Measurements from ENCODE around the gene PROX2. TPM values are rescaled to one million over a fixed set of nuclear protein-coding genes. Genes with fewer than 3 reads are reported as not detected.

The PROX2 gene
- total and polyA plus RNA-seq, 9 of the 15 experiments (the other 6 are each of a cell fraction or from before 2014, with no cell fraction given) = not detected

- in situ Hi-C loops (cut with MboI) = no loop called here
- Histone ChIP-seq H3K9me1 (ENCODE audit: control insufficient read depth, insufficient read depth, low read length) (no peaks in the 10 kb centered on the region), H3K9ac (ENCODE audit: insufficient read depth in 1 of 2, low read depth in 2 of 2, low read length in 2 of 2) (no peak overlapping the region), H4K20me1 (replicated peaks; ENCODE audit: control insufficient read depth, insufficient read depth, low read length) (no peaks in the 10 kb centered on the region), H3K27me3 (ENCODE audit: control insufficient read depth in 2 of 2, insufficient read depth in 2 of 2, low read length in 2 of 2) (no peaks in the 10 kb centered on the region), H2AFZ (ENCODE audit: low read depth, low read length) (no peak overlapping the region), H3K4me2 (ENCODE audit: insufficient read depth, low read length) (no peak overlapping the region), H3K27ac (ENCODE audit: extremely low read depth, low read depth, low read length) (no peak overlapping the region), H3K4me3 (no peak overlapping the region), H3K9me3 (replicated peaks; ENCODE audit: control insufficient read depth, insufficient read depth, low read depth, low read length) (no peaks in the 10 kb centered on the region), H3K36me3 (ENCODE audit: control insufficient read depth, insufficient read depth, low read length) (peaks cover 26% of the 10 kb centered on the region; the same call in 2 of the 3 replicates), H3K79me2 (ENCODE audit: control insufficient read depth, insufficient read depth, low read length) (no peaks in the 10 kb centered on the region), H3K4me1 (replicated peaks in 1 of 2; ENCODE audit: control insufficient read depth in 2 of 2, insufficient read depth in 2 of 2, low read length in 2 of 2) (no peaks in the 10 kb centered on the region)
- POLR2A ChIA-PET = no interaction called here
- 95% methylated on average over 2 of the region's 2 CpGs for WGBS (ENCODE audit: insufficient coverage, low coverage, missing lambda C conversion rate)
- no TSS peak for BruUV-seq (replicated peaks)
- ATAC-seq (no peak), FAIRE-seq (no peak), DNase-seq (ENCODE audit: extremely low read depth in 1 of 4, low spot score in 3 of 4) (no peak)
- TF ChIP-seq FOXP1 (CRISPR knock-in tag; IDR thresholded peaks at IDR 0.05) = no peak
- no peak for TF ChIP-seq FOS (IDR thresholded peaks at IDR 0.05; ENCODE audit: extremely low read depth, insufficient read length)
- TF ChIP-seq TBL1XR1 (IDR thresholded peaks at IDR 0.05; ENCODE audit: low read length in 2 of 2) = no peak
- TF ChIP-seq NUFIP1 (IDR thresholded peaks at IDR 0.05; ENCODE audit: partially characterized antibody) = no peak
- TF ChIP-seq ZNF12 (CRISPR knock-in tag; IDR thresholded peaks at IDR 0.05) = no peak
- no peak for TF ChIP-seq CBX3 (IDR thresholded peaks at IDR 0.05; ENCODE audit: borderline replicate concordance in 1 of 2, low read length in 2 of 2)
- no peak for TF ChIP-seq KLF1 (tag; IDR thresholded peaks at IDR 0.05)
- TF ChIP-seq ZBTB7A (IDR thresholded peaks at IDR 0.05; ENCODE audit: borderline replicate concordance, control insufficient read depth, low read depth, low read length) = no peak
- TF ChIP-seq BRCA1 (IDR thresholded peaks at IDR 0.05) = no peak
- TF ChIP-seq BRCA1 (CRISPR knock-in tag; IDR thresholded peaks at IDR 0.05) = no peak
- TF ChIP-seq ZNF134 (CRISPR knock-in tag; conservative IDR thresholded peaks at IDR 0.05) = no peak
- TF ChIP-seq POU5F1 (IDR thresholded peaks at IDR 0.05; ENCODE audit: borderline replicate concordance, low read depth, low read length, partially characterized antibody) = no peak
- TF ChIP-seq KAT7 (CRISPR knock-in tag; IDR thresholded peaks at IDR 0.05; ENCODE audit: borderline replicate concordance) = no peak
- CTCF ChIA-PET (ENCODE audit: low intra/inter-chr PET ratio) = no interaction called here
- intact Hi-C loops (cut with micrococcal nuclease) = no loop called here
Measured at GRCh38 chr14:74838166-74838565, 37.8 kb downstream of the PROX2 start.
